ENCODE data around the gene IFITM2.
"Not testable (repeated sequence)": the region's sequence is repeated elsewhere in the genome, so short reads cannot be mapped to it uniquely, and the experiment has no call there.

Gene IFITM2

GRCh38 chr11:306645-307371, 808 bp upstream of the IFITM2 start:
- no peak for DNase-seq

DNA sequence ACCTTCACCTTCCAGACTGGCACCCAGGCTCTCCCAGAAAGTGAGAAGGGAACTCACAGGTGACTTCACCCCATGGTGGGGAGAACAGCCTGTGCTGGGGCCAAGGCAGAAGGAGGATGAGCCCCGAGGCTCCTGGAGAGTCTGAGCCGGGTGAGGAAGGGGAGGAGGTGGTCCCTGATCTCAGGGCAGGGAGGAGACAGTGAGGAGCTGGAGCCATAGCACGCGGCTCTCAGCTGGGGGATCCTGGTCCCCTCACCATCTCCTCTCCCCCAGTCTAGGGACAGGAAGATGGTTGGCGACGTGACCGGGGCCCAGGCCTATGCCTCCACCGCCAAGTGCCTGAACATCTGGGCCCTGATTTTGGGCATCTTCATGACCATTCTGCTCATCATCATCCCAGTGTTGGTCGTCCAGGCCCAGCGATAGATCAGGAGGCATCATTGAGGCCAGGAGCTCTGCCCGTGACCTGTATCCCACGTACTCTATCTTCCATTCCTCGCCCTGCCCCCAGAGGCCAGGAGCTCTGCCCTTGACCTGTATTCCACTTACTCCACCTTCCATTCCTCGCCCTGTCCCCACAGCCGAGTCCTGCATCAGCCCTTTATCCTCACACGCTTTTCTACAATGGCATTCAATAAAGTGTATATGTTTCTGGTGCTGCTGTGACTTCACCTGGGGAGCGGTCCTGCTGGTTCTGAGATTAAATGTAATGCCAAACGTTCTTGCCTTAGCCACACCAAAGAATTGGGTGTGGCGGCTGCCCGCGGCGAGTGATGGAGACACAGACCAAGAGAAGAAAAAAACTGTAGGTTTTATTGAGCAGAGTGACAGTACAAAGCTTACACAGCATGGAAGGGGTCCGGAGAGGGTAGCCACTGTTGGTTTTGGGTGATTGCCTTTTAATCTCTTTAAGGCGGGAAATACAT, 1.4 kb downstream of the IFITM2 start:
- DNase-seq, result not testable (repeated sequence)

DNA sequence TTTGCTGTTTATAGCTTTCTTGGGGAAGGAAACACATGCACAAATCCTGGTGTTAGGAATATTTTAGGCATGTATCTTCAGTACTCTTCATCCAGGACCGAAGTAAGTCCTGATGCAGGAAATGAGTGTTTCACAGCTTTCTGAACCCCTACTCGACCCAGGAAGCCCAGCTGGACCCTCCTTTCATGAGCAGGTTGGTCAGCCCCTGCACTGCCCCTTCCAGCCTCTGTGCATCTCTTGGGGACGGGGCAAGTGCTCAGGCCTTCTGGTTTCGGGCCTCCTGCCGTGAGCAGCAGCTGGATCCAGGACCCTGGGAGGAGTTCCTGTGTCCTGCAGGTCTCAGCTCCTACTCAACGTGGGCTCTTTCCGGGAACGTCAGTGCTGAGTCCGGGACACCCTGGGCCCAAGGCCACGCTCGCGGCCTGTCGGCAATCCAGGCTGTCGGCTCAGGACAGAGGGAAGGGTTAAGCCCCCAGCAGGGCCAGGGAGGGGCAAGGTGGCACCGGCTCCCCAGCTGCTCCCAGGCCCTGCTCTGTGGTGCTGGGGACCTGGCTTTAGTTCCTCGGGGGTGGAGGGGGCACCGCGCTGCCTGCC, 2.5 kb downstream of the IFITM2 start:
- not testable (repeated sequence) for DNase-seq

GRCh38 chr11:311013-311748, 3.6 kb downstream of the IFITM2 start:
- not testable (repeated sequence) for DNase-seq

DNA sequence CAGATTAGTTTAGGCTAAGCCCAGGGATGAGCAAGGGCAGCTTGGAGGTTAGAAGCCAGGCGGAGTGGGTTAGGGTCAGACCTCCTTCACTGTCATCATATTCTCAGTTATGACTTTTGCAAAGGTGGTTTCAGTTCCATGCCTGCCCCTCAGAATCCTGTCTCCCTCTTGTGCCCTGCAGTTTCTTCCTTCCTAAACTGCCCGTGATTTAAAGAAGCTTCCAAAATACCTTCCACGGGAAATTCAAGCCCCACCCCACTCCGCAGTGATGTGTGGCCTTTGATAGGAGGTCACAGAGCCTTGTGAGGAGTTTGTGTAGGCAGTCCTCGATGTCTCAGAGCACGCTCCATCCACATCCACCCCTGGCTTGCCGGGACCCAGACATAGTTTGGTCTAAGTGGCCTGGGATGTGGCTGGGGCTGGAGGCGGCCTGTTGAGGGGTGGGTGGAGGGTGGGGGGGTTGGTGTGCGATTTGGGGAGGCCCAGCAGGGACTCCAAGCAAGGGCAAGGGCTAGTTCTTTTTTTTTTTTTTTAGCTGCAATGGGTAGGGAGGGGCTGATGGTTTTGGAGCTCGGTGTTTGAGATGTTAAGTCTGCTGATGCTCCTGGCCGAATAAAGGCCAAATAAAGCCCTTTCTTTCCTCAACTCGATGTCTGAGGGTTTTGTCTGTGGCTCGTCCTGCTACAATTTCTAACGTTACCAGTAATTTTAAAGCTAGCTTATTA, 4.6 kb downstream of the IFITM2 start:
- DNase-seq, result no peak

DNA sequence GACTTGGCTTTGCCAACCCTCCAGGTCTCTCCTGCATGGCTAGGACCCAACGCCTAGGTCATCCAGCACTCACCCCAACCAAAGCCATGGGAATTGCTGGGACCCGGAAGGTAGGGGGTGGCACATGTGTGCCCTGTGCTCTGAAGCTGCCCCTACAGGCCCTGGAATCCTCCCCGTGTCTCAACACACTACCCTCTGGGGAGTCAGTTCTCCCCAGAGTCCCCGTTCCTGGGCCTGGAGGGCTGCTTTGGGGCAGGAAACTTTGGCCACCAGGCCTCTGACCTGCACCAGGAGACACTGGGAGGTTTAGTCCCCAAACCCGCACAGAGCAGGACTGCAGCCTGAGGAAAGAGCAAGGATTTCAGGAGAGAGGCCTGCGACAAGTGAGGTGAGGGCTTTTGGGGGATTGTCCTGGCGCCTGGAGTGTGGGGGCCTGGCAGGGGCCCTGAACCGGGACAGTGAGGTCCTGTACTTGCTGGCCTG, 5.7 kb downstream of the IFITM2 start:
- no peak for DNase-seq

- peak in 1 of 51 donors; percentile 27 for DNase-seq
Observed at GRCh38 chr11:313787-314553, 6.4 kb downstream of the IFITM2 start, which contains the start of gene IFITM1. IFITM1 (plus strand) TSS chr11:314040; CDS start chr11:314171, 131 bp downstream.

GRCh38 chr11:314554-314875, 6.9 kb downstream of the IFITM2 start:
- not testable (repeated sequence) for DNase-seq

DNA sequence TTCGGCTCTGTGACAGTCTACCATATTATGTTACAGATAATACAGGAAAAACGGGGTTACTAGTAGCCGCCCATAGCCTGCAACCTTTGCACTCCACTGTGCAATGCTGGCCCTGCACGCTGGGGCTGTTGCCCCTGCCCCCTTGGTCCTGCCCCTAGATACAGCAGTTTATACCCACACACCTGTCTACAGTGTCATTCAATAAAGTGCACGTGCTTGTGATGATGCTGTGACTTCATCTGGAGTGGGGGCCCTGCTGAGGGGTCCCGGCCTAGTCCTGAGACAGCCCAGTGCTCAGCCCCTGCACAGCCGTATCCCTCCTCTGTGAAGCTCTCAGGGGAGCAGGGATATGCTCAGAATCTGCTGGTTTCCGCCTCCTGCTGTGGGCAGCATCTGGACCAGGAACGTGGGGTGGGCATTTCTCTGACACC, 7.5 kb downstream of the IFITM2 start:
- DNase-seq, result no peak

GRCh38 chr11:315516-315994, 7.9 kb downstream of the IFITM2 start:
- DNase-seq, result no peak

DNA sequence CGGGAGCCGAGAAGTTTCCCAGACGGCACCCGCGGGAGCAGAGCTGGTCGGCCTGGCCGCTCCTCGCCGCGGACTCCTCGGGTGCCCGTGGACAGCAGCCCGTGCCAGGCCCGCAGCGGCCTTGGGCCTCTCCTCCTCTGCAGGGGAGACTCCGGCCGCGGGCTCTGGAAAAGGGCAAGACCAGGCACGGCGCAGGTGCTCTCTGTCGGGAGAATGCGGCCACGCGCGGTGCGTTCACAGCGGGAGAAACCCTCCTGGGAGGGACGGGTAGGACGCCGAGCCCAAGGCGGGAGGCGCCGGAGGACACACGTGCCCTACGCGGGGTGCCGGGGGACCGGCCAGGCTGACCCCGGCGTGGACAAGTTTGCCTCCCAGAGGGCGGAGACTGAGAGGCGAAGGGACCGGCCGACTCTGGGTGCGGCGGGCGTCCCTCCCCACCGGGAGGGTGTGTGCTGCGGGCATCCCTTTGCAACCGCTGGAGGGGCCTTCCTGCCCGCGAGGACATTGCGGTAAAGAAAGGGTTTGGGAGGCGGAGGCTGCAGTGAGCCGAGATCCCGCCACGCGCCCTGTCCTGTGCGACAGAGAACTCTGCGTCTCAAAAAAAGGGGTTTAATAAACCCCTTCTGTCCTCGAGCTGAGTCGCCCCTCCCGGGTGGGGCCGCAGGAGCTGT, 8.6 kb downstream of the IFITM2 start:
- DNase-seq, result no peak

DNA sequence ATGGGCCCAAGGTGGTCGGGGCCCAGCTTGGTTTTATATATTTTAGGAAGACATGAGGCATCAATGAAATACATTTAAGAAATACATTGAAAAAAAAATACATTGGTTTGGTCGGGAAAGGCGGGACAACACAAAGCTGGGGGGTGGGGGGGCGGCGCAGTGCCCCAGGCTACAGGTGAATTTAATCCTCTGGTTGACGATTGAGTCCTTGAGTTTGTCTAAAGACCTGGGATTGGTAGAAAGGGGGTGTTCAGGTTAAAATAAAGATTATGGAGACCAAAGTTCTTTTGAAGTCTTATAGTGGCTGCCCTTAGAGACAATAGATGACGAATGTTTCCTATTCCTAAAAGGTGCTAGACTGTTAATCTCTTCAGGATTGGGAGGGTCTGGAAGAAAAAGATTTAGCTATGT, 9.3 kb downstream of the IFITM2 start:
- DNase-seq, result no peak

DNA sequence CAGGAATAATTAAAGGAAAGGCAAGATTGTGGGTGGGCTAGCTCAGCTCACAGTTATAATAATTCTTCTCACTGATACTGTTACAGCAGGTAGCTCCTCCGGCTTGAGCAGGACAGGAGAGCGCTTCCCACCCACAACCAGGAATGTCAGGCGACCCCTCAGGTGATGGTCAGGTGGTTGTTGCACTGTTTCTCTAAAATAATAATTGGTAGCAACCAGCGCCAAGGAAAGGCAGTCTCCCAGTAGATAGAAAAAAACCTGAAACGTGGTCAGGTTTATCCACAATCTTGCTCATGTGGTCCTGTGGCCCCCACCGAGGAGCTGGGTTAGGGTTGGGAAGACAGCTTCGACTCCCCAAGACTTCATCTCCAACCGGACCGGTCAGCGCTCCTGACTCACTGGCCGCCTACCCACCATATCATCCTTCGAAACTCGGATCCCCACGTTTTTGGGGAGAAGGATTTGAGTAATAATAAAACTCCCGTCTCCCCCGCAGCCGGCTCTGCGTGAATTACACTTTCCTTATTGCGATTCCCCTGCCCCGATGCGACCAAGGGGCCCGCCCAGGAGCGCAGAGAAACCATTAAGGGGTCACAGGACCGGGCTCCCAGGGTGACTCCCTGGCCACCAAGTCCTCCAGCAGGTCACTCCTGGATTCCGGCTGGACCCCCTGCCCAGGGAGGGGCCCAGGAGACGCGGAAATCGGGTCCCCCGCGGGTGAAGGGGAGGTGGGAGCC, 10.2 kb downstream of the IFITM2 start:
- DNase-seq, result not testable (repeated sequence)

- DNase-seq, result not testable (repeated sequence)
Observed at GRCh38 chr11:318405-319120, 10.9 kb downstream of the IFITM2 start.

GRCh38 chr11:319121-319887, 11.7 kb downstream of the IFITM2 start:
- not testable (repeated sequence) for DNase-seq

DNA sequence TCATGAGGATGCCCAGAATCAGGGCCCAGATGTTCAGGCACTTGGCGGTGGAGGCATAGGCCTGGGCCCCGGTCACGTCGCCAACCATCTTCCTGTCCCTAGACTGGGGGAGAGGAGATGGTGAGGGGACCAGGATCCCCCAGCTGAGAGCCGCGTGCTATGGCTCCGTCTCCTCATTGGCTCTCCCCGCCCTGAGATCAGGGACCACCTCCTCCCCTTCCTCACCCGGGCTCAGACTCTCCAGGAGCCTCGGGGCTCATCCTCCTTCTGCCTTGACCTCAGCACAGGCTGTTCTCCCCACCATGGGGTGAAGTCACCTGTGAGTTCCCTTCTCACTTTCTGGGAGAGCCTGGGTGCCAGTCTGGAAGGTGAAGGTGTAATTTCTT, 12.3 kb downstream of the IFITM2 start:
- not testable (repeated sequence) for DNase-seq

DNA sequence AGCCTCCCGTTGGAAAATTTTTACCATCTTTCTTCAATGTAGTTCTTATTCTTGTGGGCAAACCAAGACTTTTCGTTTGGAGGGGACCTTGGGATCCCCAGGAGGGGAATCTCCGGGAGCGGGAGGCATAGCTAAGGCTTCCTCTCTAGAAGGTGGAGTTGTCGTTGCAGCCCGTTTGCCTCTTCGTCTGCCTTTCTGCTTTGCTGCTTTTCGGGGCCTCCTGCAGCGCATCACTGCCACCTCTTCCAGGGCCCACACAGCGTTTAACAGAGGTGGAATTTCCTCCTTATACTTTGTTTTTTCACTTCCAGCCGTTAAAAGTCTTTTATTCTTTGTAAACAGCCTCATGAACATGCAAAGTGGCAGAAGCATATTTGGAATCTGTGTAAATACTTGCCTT, 16.5 kb downstream of the IFITM2 start:
- DNase-seq, result no peak
